GM12892 (cell line): ENCODE results near the gene POU2F2.

Experiments used
- POLR2A ChIP-seq: IDR thresholded peaks from 2 replicates; pipeline ENCODE4 v1.6.1; 2011; ENCODE audit warnings: low read depth, low read length, control low read depth
- TAF1 ChIP-seq: IDR thresholded peaks from 2 replicates; pipeline ENCODE4 v1.6.1; 2011; ENCODE audit warnings: low read depth, mild to moderate bottlenecking, control low read depth, low read length, borderline replicate concordance

DNA sequence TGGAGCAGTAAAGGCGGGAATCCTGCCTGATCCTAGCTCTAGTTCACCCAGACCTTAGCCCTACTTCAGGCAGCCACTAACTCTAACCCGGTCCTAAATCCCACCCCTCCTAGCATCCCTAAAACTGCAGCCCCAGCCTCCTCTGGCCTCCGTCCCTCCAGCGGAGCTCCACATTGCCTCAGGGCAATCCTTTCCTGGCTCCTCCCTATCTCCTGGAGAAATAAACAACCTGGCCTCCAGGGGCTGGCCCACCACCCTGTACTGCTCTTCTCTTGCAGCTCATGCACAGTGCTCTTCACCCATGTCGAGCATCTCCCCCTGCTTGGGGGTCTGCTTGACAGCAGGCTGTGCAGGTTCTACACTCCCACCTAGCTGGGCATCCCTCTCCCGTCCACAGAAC is 6.7 kb downstream of the POU2F2 start:
- TF ChIP-seq POLR2A = no peak
- TF ChIP-seq TAF1 = no peak
